ENCODE results near the gene ACSF3.

Gene ACSF3

DNA sequence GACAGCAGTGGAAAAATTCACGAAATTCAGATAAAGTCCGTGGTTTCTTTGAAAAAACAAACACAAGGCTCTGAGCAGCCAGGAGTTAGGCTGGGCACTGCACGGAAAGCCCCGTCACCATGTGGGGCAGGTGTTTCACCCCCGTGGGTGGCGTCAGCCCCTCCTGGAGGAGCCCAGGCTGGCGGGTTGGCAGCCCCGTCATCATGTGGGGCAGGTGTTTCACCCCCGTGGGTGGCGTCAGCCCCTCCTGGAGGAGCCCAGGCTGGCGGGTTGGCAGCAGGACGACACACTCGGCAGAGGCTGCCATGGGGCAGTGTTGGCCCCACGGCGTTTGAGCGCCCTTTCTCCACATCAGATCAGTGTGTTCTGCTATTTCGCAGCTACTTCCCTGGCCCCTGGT, 38.1 kb downstream of the ACSF3 start:
- DNase-seq (ENCODE audit: low spot score), result no peak

DNA sequence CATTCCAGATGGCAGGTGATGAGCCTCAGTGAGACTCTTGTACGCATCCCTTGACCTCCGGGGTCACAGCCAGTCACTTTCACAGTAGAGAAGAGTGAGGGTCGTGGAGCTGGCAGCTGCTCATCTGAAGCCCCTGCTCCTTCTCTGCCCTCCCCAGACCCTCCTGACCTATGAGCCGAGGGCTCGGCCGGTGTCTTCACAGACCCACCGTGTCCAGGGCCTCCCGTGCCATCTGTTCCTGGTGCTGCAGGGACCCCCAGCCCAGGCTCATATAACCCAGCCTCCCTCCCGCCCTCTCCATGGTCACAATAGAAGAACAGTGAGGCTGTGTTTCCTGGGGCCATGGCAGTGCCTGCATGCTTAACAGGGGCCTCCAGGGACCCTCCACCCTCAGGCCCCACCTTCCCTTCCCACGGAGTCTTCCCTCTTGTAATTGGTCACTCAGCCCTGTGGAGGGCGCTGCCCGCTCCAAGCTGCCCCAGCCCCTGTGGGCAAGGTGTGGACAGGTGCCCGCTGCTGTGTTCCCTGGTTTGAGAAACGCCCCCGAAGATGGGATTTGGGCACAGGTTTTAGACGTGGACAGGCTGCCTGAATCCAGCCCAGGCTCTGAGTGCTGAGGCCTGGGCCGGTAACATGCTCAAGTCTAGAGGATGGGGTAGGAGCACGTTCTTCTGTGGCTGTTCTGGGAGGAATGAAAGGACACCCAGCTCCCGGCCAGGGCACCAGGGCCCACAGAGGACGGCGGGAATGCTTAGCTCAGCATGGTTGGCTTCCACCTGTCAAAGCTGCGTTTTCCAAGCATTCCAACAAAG, 38.7 kb downstream of the ACSF3 start:
- no peak for DNase-seq (ENCODE audit: low spot score)

- DNase-seq (ENCODE audit: low spot score), result no peak
These were observed 39.9 kb downstream of the ACSF3 start for GRCh38 chr16:89133457-89134127.

GRCh38 chr16:89134269-89134668, 40.6 kb downstream of the ACSF3 start:
- DNase-seq (ENCODE audit: low spot score), result no peak

DNA sequence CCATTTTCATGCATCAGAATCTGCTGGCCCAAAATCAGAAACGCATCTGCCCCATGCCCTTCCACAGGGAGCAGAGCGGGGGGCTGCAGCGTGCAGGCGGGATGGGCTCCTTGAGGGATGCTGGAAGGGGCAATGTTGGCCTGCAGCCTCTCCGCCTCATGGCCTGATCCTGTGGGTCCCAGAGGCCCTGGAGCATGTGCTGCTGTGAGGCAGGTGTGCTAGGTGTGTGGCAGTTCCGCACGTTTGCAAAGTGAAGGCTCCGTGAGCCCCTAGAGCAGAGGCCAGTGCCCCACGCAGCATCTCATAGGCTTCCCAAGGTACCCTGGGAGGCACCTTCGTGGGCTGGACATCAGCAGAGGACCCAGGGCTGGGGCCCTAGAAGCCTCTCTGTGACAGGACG, 41.5 kb downstream of the ACSF3 start:
- no peak for DNase-seq (ENCODE audit: low spot score)

- no peak for DNase-seq (ENCODE audit: low spot score)
These were observed 42.5 kb downstream of the ACSF3 start for GRCh38 chr16:89135971-89136765.

GRCh38 chr16:89136931-89137330, 43.3 kb downstream of the ACSF3 start:
- DNase-seq (ENCODE audit: low spot score), result no peak

- no peak for DNase-seq (ENCODE audit: low spot score)
These were observed 44.2 kb downstream of the ACSF3 start for GRCh38 chr16:89137666-89138512.

GRCh38 chr16:89138513-89138795, 44.8 kb downstream of the ACSF3 start:
- no peak for DNase-seq (ENCODE audit: low spot score)

DNA sequence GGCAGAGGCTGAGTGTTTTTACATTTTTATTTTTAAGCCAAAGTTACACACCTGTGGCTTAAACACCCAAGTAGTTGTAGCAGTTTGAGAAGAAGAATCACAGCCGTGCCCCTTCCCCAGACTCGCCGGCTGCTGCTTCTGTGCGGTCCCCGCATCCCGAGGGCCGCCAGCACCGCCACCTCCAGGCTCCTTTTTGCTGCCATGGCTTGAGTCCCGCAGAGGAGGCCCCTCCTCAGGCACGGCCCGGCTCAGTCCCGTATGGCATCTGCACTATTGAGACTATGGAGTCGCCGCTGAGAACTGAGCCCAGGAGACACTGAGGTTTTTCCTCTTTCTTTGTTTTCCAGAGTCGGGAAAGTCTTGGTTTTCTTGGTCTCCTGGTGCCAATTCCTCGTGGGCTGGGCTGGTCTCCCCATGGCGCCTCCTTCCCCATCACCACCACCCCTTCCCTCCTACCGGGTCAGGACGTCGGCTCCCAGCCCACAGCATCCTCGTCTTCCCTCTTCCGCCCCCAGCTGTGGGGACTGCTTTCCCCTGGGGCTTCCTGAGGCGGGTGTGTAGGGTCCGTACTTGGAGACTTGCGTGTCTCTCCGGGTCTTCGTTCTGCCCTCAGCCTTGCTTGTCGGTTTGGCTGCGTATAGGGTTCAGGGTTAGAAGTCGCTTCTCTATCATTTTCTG, 45.3 kb downstream of the ACSF3 start:
- DNase-seq (ENCODE audit: low spot score), result no peak

- DNase-seq (ENCODE audit: low spot score), result no peak
These were observed 46.3 kb downstream of the ACSF3 start for GRCh38 chr16:89139907-89140361.

DNA sequence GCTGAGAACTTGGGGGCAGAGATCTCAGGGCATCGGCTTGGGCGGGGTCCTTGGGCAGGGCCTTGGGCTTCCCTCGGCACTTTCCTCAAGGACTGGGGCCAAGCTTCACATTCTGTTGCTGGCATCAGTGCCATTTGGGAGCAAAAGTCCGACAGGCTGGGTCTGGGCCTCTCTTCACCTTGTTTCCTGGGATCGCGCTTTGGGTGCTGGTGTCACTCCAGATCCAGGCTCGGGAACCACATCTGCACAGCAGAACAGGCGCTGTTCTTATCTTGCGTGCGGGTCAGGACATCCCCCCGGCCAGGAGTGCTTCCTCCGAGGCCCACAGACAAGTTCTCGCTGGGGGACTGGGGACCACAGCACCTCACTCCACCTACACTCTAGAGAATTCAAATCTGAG, 46.7 kb downstream of the ACSF3 start:
- no peak for DNase-seq (ENCODE audit: low spot score)

DNA sequence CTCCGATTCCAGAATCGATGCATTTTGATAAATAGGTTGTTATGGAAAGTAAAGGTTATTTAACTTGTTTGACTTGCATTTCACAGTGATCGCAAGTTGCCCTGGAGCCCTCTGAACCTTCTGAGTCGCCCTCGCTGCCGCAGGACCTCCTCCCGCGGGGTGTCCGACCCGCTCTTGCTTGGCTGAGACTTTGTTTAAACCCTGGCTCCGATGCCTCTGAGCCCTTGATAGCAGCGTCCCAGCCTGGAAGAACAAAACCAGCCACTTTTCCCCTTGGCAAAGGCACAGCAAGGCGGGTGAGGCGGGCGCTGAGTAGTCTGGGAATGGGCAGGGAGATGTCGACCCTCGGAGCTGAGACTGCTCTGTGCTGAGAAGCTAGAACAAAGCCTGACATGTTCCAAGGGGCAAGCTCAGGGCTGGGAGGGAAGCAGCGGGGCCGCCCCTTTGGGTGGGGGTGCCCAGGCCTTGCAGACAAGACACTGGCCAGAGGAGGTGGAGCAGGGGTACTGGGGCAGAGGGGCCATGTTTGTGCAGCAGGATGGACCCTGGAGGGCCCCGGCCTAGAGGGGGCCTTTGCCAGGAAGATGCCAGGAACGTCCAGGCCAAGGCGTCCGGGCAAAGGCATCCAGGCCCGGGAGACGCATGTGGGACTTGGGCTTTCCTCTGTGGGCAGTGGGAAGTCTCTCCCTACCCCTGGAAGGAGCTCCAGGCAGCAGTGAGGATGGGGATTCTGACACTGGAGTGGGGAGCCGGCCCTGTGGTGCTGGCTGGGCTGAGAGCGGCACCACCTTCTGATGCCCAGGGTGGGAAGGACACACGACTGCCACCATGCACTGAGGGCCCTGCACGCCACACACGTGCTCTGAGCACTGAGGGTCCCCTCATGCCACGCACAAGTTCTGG, 47.6 kb downstream of the ACSF3 start:
- no peak for DNase-seq (ENCODE audit: low spot score)

DNA sequence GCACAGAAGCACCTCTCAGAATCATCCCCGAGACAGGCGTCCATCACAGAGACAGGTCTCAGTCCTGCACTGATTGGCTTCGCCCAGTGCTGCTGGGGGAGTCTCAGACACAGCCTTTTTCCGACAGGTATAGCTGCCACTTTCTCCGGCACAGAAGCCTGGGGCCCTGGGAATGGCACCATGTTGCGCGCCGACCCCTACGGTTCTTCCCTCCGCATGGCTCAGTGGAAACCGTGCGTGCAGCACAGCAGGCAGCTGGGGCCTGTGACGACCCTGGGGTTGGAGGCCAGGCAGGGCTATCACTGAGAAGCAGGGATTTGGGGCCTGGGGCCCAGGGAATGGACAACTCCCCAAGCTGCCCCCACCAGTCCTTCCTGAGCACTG, 48.2 kb downstream of the ACSF3 start:
- DNase-seq (ENCODE audit: low spot score), result no peak

GRCh38 chr16:89142474-89143195, 49.0 kb downstream of the ACSF3 start:
- DNase-seq (ENCODE audit: low spot score), result no peak

DNA sequence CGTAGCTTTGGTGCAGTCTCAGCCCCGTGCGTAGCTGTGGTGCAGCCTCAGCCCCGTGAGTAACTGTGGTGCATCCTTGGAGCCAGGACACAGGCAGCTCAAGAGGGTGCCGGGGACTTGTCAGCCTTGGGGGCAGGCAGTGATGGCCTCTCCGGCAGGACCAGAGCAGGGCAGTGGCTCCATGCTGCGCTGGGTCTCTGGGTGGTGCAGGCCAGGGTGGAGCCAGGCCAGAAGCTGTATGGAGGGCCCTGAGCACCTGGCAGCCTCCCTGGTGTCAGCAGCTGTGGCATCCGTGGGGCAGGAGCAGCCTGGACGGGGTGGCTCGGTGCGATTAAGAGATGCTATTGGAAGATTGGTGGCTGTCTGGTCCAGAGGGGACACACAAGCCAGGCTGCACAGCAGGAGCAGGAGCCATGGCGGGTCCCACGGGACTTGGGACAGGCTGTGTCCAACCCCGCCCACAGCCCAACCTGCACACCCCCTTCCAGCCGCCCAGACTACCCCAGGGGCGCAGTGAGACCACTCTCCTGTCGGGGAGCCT, 49.6 kb downstream of the ACSF3 start:
- no peak for DNase-seq (ENCODE audit: low spot score)

DNA sequence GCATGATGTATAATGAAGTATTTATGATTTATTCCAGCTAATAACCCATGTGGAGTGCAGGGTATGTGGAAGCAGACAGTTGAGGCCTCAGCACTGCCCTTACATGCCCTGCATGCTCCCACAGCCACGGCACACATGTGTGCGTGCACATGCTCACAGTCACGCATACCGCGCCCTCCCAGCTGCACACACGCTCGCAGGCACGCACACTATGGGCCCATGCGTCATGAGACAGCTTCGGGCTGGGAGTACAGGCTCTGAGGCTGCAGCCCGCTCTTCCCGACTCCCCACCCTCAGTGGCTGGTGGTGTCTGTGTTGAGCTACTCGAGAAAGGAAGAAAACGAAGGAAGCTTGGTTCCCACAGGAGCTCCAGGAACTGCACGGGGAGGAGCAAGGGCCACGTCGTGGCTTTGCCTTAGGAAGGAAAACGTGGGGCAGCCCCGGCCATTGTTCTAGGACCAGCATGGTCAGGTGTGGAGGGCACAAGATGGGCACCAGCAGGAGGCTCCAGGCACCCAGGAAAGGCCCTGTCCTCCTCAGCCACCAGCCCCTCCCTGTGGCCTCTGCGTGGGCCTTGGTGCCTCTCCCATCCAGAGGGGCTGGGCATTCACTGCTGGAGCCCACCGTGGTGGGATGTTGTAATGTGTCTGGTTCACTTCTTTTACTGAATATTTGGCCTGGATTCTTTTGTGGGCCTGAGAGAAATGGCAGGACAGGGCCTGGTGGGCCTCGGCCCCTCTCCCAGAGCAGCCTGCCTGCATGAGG, 50.4 kb downstream of the ACSF3 start:
- DNase-seq (ENCODE audit: low spot score), result no peak

DNA sequence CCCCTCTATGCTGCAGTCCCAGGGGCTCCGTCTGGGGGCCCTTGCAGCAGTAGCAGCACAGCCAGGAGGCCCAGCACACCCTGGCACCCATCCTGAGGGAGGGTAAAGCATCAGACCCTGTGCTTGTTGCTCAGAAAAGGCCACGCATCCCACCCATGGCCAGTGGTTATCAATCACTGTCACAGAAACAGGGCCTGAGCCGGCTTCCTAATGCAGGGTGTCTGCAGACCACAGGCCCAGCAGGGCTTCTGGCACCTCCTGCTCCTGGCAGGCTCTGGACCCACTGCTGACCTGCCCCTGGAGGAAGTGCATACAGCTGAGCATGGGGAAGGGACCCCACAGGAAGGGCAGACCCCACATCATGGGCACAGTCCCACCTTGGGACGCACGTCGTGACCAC, 51.0 kb downstream of the ACSF3 start:
- no peak for DNase-seq (ENCODE audit: low spot score)

Measured in left forelimb (tissue), 1 donor.